DMS53 treated with DMSO at 0.1 percent for 48 hours (cell line): ENCODE data around the gene SMG7.

Source experiments
- DNase-seq: peaks from one replicate; lab custom pipeline; 2025; ENCODE audit not compliant: unreplicated experiment; lab: John Stamatoyannopoulos, UW

Gene SMG7

GRCh38 chr1:183589384-183589783, 117.1 kb downstream of the SMG7 start:
- no peak for DNase-seq

- no peak for DNase-seq
Observed at GRCh38 chr1:183589874-183590243, 117.6 kb downstream of the SMG7 start.

- DNase-seq = no peak
Observed at GRCh38 chr1:183590244-183591191, 118.2 kb downstream of the SMG7 start, which contains the start of gene NCF2. Gene NCF2, minus strand, starts transcription at chr1:183590459. Its CDS starts 130 bp downstream, at chr1:183590329.

GRCh38 chr1:183592733-183593132, 120.4 kb downstream of the SMG7 start:
- DNase-seq = no peak

- no peak for DNase-seq
Observed at GRCh38 chr1:183593356-183593755, 121.1 kb downstream of the SMG7 start.

- no peak for DNase-seq
Observed at GRCh38 chr1:183595537-183595936, 123.2 kb downstream of the SMG7 start.

- no peak for DNase-seq
Observed at GRCh38 chr1:183596500-183596899, 124.2 kb downstream of the SMG7 start.

- DNase-seq = no peak
Observed at GRCh38 chr1:183597656-183598347, 125.5 kb downstream of the SMG7 start.

- no peak for DNase-seq
Observed at GRCh38 chr1:183598386-183598785, 126.1 kb downstream of the SMG7 start.

GRCh38 chr1:183600136-183600535, 127.8 kb downstream of the SMG7 start:
- DNase-seq = no peak

GRCh38 chr1:183600634-183601033, 128.3 kb downstream of the SMG7 start:
- DNase-seq = no peak

GRCh38 chr1:183602510-183602909, 130.2 kb downstream of the SMG7 start:
- DNase-seq = no peak
